Epithelial cell of prostate (primary cell): ENCODE data around the gene UBE2J2.

Source experiments
- DNase-seq: peaks from one replicate; pipeline ENCODE4 v3.0.0-alpha.2; 2011; ENCODE audit warnings: low read depth, low spot score
- H3K27ac ChIP-seq: fragments of 450-650 bp; 2 replicates; pipeline ENCODE4 v1.5.1; 2017; ENCODE audit warnings: mild to moderate bottlenecking

Gene UBE2J2

DNA sequence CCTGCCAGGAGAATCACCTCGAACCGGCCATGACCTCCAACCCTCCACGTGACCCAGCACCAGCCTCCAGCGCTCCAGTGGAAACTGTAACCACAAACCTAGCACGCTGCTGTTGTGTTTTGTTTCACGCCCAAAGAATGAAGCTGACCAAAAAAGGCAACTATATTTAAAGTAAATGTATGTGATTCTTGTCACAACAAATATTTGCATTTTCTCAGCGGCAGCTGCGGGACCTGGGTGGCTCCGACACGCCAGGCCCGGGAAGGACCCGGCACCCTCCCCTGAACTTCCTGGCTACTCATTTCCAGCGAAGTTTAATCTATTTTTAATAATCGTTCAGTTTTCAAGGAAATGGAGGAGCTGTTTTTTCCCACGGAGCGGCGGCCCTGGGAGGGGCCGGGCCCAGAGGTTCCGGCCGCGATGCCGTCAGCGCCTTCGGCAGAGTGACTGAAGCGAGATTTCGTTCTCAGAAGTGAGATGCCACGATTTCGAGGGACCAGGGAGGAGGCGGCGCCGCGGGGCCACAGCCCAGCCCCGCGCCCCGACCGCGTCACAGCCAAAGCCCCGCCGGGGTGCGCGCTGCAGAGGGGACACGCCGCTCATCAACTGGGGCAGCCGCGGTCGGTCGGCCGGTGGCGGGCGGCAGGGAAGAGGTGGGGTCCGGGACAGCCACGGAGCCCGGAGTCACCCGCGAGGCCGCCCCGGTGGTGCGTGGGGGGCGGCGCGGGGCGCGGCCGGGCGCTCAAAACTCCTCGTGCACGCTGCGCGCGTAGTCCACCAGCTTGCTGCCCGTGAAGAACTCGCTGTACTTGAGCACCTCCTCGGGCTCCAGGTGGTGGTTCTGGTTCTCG lies 56.7 kb downstream of the UBE2J2 start:
- no peak overlapping the region for H3K27ac ChIP-seq

DNA sequence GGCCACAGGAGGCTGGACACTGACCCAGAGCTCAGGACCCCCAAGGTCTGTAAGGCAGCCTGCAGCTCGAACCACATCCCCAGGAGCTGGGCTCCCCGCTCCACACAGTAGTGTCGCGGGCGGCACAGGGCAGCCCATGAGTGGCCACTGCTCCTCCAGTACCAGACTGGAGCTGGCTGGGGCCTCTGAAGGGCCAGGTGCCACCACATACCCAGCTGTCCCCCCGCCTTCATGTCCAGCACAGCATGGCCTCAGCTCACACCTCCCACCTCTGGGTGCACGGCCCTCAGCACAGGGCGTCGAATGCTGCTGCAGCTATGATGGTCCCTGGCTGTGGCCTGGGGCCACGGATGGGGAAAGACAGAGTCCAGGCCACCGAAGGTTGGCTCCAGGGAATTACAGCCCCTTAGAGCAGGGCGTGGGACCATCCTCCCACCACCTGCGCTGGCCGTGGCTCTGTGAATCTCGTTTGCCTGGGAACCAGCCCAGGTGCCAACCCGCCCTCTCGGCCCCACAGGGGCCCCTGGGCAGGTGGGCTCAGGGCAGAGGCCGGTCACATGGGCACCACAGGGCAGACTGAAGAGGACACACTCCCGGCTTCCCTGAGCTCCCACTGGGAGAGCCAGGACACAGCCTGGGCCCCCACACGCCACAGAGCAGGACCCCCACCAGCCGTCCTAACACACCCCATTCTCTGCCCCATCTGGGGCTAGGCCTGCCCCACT lies 57.6 kb downstream of the UBE2J2 start:
- no peak overlapping the region for H3K27ac ChIP-seq
- DNase-seq, result no peak

More for the DNA sequence above, 56.7 kb downstream of the UBE2J2 start:
- no peak for DNase-seq

DNA sequence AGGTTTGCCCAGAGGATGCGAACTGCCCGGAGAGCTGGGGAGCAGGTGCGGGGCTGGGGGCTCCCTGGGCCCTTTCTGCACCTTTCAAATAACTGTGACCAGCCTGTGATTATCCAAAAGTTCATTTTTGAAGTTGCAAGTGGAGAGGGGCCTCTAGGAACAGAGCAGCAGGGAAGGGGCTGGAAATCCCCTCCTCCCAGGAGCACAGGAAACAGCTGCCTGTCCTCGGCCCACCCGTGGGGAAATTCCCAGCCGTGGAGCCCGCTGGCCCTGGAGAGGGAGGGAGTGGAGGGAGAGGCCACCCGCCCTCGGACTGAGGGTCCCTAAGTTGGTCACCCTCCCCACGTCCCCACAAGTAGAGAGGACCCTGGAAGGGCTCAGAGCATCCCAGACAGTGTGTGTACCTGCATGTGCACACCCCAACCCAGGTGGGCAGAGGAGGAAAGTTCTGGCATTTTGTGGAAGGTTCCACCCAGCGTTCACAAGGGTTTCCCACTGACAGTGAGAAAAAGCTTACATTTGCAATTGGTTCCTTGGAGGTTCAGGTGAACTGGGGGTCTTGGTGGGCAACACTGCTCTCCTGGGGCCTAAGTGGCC lies 58.5 kb downstream of the UBE2J2 start:
- H3K27ac ChIP-seq, result no peak overlapping the region
- DNase-seq, result no peak

DNA sequence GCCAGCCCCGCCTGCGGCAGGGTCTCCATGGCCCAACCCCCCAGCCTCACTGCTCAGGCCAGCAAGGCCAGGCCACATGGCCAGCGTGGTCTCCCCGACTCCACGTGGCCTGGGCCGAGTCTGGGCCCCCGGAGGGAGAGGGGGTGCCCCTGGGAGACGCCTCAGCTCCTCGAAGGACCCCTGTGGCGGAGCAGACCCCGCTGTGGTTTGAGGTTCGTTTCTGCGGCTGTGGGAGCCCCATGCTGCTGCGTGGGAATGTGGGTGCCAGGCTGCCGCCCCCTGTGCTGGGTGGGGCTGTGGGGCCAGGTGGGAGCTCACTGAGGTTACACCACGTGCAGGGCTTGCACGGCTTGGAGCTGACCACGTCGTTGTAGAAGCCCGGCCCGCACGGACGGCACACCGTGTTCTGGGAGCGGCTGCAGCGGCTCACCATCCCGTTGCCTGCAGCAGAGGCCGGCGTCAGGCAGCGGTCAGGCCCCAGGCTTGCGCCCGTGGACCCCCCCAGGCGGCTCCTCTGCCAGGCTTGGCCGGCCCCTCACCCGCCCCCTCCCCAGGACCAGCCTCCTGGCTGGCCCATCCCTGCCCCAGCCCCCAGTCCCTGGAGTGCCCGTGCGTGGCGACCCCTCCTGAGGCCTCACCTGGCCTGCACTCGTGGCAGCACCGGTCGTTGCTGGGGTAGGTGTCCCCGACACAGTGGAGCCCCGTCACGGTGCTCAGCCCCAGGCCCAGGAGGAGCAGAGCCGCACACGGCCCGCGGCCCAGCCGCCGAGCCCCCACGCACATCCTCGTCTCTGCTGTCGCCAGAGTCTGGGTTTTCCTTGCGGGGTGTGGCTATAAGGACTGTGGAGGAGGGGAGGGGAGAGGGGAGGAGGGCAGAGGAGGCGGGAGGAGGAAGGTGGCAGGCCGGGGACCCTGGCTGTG lies 60.0 kb downstream of the UBE2J2 start, which contains the start of gene TNFRSF4:
Gene TNFRSF4 (minus strand): TSS at position 809 of the 921 bp plus-strand sequence. CDS start 26 bp downstream, at position 783.
- H3K27ac ChIP-seq, result no peak within 1 kb of the TSS

DNA sequence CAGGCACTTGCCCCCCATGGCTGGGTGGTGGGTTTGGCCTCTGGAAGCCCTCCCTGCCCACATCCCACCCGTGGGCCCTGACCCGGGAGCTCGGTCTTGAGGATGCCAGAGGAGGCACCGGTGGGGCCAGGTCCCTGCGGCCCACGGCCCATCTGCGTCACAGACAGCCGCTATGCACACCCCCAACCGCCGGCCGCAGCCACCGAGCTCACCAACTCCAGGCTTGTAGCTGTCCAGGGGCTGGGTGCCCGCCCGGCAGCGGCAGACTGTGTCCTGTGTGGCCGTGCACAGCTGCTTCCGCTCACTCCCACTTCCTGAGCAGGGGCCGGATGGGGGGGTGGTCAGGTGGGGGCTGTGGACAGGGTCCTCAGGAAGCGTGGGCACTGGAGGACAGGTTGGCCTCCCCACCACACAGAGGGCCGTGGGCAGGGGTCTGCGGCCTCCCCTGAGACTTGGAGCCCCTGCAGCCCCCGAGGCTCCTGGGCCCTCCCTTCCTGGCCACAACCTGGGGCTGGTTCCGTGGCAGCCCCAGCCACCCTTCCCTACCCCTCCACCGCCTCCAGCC lies 60.8 kb downstream of the UBE2J2 start:
- no peak for DNase-seq
- H3K27ac ChIP-seq, result no peak overlapping the region

More for the DNA sequence above, 60.0 kb downstream of the UBE2J2 start, which contains the start of gene TNFRSF4:
- DNase-seq, result no peak

DNA sequence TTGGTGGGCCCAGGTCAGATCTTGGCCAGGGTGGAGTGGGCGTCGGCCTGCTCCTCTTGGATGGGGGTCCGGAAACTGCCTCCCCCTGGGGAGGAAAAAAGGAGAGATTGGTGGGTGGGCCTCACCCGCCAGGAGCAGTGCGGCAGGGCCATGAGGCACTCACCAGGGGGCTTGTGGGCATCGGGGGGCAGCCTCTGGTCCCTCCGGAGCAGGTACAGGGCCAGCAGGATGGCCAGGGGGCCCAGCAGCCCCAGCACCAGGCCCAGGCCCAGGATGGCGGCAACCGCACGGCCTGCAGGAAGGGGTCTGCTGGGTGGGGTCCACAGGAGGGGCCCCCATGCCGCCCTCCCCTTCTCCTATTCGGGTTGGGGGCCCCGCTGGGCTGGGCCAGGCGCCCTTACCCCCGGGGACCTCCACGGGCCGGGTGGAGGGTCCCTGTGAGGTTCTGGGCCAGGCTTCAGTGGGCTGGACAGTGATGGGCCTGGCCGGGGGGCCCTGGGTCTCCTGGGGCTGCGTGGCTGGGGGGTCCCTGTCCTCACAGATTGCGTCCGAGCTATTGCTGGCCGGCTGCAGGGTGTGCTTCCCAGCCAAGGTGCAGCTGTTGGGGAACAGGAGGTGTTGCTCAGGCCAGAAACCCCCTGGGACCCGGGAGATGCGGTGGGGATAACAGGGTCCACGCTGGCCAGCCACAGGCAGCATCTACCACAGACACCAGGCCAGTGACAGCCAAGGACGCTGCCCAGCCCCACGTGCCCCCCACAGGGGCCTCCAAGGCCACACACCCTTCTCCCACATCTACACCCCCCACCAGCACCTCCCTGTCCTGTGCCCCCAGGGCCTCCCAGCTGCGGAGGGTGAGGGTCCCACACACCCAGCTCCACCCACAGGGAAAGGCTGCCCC lies 61.9 kb downstream of the UBE2J2 start:
- DNase-seq, result no peak
- no peak overlapping the region for H3K27ac ChIP-seq

DNA sequence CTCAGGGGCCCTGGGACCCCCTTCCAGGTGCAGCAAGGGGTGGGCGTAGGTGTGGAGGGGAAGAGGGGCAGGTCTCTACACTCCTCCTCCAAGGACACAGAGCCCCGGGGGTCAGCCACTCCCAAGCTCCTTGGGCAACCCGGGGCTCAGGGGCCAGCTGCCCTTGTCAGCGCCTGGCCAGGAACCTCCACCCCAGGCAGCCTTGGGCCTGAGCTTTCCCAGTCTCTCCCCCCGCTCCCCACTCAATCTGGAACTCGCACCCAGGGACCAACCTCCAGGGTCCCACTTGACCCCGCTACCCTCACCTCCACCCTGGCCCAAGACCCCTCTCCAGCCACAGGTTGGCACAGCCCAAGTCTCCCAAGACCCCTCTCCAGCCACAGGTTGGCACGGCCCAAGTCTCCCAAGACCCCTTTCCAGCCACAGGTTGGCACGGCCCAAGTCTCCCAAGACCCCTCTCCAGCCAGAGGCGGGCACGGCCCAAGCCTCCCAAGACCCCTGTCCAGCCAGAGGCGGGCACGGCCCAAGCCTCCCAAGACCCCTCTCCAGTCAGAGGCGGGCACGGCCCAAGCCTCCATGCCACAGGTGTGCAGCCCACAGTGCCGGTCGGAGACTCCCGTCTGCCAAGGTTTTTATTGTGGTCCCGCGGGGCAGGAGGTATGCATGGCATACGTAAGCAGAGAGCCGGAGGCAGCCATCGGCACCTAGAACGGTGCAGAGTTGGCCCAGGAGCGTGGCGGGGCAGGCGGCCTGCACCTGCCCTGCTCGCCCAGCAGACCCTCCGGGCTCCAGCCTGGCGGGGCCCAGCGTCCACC lies 62.7 kb downstream of the UBE2J2 start:
- no peak for DNase-seq
- no peak overlapping the region for H3K27ac ChIP-seq

DNA sequence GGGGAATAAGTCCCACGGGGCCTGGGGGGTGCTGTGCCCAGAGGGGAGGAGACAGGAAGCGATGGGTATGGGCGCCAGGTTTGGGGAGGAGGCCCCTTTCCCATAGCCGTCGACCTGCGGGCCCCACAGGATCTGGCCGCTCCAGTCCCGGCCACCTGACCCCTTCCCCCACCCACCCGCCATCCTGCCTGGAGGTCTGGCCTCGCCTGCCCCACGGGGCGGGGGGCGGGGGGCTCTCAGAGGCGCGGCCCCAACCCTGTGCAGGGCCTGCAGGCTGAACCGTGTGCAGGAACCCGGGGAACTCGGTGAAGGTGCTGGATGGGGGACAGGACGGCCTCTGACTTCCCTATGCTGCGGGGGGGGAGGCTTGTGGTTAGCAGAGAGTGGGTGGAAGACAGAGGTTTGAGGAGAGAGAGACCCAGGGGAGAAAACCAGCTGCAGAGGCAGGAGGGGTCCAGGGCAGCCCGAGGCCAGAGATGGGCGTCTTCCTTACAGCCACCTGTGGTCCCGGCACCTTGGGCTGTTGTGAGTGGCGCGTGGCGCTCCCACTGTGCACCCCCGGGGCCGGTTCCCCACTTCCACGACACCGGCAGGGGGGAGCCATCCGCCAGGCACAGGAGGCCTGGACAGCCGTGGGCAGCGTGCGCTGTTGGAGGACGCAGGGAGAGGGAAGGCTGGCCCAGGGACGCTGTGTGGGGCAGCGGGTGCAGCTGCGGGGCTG lies 64.8 kb downstream of the UBE2J2 start:
- no peak for DNase-seq
- H3K27ac ChIP-seq, result no peak overlapping the region

DNA sequence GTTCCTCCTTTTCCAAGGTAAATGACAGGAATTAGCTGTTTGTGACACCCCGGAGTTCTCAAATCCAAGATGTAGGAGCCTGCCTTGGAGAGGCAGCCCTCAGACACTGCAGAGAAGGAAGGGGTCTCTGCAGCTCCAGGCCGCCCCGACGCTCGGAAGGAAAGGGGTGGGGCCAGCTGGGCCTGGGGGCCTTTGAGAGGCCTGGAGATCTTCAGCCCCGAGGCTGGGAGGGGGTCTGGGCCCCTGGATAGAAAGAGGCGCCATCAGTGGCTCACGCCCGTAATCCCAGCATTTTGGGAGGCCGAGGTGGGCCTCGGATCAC lies 66.1 kb downstream of the UBE2J2 start:
- no peak overlapping the region for H3K27ac ChIP-seq
- DNase-seq, result no peak

DNA sequence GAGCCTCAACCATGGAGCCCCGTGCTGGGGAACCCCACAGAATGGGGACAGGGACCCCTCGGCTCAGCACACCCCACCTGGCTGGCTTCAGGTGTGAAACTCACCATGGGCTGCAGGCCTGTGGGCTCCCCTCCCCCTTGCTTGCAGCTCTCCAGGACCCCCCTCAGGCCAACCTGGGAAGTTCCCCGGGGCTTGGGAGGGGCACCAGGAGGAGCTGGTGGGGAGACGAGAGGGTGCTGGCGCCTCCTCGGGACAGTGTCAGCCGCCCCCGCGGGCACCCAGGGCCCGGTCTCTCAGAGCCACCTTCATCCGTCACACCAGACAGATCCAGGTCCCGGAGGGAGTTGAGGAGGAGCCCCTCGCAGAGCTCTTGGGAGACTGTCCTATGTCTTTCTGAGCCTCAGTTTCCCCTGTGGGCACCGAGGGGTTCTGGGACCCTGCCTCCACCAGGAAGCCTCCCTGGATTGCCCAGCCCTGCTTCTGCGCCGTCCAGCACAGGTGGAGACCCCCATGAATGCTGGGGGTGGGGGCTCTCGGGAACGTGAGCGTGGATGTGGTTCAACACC lies 66.6 kb downstream of the UBE2J2 start:
- H3K27ac ChIP-seq, result no peak overlapping the region
- no peak for DNase-seq

DNA sequence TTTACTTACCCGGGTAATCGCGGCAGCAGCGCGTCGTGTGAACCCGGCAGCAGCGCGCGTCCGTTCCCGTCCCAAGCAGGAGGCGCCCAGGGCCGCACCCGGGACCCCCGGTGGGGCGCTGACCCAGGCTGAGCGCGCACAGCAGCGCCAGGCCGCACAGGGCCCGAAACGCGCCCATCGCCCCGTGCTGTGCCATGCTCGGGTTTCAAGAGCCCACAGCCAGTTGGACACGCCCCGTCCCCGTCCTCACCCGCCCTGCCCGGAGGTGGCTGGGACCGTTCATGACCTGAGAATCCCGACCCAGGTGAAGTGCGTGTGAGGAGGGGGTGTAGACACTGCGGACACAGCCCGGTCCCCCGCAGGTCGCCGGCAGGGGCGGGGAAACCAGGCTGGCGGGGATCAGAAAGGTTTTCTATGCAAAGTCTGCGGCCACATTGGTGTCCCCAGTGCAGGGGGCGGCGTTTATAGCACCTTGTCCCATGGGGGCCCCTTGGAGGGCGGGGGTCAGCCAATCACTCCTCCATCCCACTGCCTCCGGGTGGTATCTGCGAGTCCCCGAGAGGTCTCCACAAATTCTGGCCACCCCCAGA lies 67.2 kb downstream of the UBE2J2 start, which contains the start of gene TNFRSF18:
Gene TNFRSF18 (minus strand): TSS at position 217 of the 590 bp plus-strand sequence. CDS start 21 bp downstream, at position 196.
- no peak for DNase-seq
- H3K27ac ChIP-seq, result no peak within 1 kb of the TSS

DNA sequence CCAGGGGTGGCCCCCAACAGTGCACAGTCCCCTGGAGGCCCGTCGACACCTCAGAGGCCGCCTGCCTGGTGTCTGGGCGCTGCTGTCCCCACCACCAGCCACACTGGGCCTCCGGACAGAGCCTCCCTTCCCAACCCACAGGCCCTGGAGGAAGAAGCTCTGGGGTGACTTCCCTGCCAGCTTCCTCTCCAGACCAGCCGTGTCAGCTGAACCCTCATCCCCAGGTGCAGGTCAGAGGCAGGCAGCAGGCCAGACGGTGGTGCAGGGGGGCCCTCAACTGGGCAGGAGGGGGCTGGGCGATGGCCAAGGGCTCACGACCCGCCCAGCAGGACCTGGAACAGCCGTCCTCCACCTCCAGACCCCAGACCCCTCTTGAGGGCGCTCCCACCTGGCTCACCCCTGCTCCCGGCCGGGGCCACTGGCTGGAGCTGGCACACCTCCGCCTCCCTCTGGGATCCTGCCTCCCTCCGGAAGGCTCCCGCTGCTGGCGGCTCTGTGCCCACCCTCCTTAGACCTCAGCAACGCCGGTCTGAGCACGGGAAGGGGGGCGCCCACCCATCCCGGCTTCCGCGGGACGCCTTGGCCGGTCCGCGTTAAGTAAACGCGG lies 67.8 kb downstream of the UBE2J2 start:
- H3K27ac ChIP-seq, result no peak overlapping the region
- no peak for DNase-seq

DNA sequence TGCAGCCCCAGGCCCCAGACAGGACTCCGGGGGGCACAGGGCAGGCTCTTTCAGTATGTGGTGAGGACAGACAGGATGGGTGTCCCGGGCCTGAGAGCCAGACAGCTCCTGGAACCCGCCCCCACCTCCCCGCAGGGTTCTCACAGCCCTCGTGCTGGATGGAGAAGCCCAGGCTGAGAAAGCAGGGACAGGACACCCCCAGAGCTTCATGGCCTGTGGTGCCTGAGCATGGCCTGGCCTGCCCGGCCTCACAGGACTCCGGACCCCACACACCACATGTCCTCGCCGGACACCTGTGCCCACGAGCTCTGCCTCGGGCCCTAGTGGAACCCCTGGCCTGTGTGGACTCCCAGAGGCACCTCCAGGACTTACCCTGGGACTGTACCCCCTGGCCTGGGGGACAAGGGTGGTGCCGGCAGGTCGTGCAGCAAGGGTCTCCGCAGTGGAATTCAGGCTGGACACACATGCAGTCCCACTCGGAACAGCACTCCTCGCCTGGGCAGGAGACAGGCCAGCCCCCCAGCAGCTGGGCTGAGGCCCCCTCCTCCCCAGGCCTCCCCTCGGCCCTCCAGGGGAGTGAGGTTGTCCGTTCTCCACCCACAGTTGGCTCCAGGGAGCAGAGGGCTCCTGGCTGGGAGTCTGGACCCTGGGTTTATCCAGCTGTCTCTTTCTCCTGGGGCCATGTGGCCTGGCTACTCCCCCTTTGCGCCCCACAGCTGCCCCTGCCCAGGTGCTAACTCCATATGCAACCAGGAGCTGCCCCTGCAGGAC lies 68.5 kb downstream of the UBE2J2 start:
- DNase-seq, result no peak
- H3K27ac ChIP-seq, result no peak overlapping the region

DNA sequence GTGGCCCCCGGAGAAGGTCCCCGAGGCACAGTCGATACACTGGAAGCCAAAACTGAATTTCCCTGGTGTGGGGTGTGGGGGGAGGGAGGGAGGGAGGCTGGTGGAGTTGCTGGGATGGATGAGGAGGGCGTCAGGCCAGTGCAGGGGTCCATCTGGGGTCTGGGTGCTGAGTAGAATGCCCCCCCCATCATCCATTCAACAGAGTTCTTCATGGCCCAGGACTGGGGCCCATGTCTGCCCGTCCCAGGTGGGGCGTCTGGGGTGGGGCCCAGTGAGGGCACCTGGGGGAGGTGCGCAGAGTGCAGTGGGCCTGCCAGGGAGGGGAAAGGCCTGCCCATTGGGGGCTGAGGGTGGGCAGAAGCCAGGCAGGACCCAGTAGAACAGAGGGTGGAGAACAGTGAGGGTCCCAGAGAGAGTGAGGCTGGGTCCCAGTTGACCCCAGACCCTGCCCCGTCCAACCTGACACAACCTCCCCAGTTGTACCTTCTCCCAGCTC lies 69.2 kb downstream of the UBE2J2 start:
- no peak for DNase-seq
- H3K27ac ChIP-seq, result no peak overlapping the region
